Stromal cell of bone marrow (primary cell): ENCODE data around the gene ATP5PO.

Experiments used
- DNase-seq: peaks from one replicate; pipeline ENCODE4 v3.0.0-alpha.2; 2012; ENCODE audit warnings: low read depth

ATP5PO gene, protein sequence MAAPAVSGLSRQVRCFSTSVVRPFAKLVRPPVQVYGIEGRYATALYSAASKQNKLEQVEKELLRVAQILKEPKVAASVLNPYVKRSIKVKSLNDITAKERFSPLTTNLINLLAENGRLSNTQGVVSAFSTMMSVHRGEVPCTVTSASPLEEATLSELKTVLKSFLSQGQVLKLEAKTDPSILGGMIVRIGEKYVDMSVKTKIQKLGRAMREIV

DNA sequence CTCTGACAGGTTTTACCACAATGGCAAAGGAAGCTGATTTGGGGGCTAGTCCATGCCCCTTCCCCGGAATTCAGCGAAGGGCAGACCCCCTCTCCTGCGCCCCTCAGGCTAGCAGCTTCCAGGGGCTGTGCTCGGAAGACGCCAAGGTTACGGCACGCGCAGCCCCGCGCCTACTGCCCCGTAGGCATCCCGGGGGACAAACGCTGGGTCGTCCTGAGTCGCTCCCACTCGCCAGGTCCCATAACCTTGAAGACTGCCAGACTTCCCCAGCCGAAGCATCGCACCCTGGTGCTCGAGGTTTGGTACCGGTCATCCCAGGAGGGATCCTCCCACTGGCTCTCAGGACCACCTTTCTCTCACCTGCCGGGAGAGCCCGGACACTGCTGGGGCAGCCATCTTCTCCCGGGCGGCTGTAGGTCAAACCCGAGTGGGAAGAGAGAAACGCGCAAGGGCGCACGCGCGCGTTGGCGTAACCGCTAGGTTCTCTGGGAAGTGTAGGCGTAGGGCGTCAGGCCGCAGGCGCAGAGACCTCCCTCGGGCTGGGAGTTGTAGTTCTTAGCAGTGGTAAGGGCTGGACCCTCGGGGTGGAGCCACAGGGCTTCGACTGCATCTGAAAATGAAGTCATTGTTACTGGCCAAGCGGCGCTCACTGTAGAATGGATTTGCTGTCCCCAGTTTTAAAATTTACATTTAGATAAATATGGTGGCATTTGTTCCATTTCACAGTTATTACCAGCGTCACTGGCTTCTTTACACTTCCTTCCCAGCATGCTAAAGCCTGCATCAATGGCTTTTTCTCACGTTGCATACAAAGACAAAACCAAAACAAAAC, at the start of gene ATP5PO:
TSS of gene ATP5PO (minus strand) at position 437 of the 832 bp plus-strand sequence. CDS start at position 396, 41 bp downstream.
- peak; percentile 97 for DNase-seq

DNA sequence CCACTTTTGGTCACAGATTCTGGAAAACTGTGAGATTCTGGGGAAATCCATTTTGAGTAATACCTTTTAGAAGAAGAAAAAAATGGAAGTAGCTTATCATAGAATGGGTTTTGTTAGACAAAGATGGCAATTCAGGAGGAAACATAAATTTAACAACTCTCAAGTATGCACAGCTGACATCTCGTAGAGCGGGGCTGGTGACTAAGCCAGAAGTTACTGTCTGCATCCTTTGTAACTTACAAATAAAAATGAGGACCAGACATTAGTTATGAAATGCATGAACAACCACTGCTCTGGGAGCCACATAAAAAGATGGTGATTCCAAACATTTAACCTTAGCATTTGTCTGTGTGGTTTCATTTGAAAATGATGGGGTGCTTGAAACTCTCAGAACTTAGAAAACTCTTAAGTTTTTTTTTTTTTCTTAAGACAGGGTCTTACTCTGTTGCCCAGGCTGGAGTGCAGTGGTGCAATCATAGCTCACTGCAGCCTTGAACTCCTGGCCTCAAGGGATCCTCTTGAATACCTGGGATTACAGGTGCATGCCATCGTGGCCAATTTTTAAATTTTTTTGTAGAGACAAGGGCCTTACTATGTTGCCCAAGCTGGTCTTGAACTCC, 49.2 kb upstream of the ATP5PO start:
- no peak for DNase-seq

DNA sequence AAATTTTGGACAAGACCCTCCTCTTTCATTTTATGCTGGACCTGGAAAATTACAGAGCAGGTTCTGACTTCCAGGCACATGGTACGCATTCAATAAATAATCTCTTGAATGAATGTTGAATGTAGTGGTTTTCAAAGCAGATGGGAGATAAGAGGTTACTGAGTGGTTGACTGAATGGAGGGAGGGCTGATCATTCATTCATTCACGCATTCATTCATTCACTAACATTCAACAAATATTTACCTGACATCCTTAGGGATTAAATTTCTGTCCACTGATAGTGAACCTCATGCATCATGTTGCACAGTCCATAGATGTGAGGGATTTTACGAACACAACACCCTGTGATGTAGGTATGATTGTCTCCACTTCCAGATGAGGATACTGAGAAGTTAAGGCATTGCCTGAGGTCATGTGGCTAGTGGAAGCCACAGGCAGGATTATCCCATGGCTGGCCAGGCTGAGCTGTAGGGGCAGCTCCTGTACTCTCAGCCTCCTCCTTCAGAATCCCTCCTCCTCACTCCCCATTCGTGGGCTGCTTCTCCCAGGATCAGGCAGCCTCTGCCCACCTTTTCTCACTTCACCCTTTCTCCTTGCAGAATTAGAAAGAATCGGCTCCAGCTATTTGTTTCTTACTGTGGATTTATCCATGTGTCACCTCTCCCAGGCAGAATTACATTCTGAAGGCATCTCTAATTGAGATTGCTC, 48.4 kb upstream of the ATP5PO start:
- no peak for DNase-seq

DNA sequence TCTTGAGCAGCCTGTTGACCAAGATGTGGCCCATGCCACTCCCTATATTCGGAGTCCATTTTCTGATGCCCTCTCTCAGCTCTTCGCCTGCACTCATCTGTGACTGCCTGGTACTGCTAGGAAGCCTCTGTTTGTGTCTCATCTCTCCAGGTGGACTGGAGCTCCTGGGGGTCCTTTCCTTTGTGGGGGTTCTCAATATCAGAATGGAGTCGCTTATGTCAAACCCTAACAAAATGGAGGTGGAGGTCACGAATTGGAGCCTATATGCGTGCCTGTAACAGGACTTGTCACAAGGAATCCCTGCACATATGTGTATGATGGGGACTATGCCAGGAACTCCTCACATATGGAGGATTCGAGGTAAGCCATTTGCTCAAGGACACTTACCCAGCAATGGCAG, 46.7 kb upstream of the ATP5PO start:
- no peak for DNase-seq

DNA sequence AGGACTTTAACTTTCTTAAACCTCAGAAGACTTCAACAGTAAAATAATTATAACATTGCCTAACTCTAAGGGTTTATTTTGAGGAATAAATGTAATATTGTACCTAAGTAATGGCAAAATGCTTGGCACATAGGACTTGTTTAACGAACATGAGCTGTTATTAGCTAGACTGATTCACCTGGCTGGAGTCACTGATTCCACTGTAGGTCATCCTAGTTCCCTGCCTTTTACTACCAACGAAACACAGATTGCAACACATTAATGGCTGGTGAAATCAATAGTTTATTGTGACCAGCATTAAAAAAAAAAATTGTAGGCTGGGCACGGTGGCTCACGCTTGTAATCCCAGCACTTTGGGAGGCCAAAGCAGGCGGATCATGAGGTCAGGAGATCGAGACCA, 45.5 kb upstream of the ATP5PO start:
- no peak for DNase-seq

DNA sequence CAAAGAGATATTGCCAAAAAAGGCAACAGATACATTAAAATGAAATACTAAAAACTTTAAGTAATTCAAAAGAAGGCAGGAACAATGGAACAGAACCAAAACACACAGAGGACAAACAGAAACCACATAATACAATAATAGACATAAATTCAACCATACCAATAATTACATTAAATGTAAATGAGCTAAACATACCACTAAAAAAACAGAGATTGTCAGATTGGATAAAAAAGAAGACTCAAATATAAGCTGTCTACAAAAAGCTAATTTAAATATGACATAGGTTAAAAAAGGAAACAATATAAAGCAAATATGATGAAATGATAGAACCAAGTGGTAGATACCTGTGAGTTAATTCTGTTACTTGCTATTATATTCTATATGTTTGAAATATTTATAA, 44.1 kb upstream of the ATP5PO start:
- no peak for DNase-seq

DNA sequence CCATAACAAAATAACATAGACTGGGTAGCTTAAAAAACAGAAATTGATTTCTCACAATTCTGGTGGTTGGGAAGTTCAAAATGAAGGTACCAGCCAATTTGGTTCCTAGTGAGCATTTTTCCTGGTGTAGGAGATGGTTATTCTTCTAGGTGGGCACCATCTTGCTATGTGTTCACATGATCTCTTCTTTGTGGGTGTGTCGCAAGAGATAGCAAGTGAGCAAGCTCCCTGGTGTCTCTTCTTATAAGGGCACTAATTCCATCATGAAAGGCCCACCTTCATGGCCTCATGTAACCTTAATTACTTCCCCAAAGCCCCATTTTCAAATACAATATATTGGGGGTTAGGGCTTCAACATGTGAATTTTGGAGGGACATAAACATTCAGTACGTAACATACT, 38.8 kb upstream of the ATP5PO start:
- no peak for DNase-seq

DNA sequence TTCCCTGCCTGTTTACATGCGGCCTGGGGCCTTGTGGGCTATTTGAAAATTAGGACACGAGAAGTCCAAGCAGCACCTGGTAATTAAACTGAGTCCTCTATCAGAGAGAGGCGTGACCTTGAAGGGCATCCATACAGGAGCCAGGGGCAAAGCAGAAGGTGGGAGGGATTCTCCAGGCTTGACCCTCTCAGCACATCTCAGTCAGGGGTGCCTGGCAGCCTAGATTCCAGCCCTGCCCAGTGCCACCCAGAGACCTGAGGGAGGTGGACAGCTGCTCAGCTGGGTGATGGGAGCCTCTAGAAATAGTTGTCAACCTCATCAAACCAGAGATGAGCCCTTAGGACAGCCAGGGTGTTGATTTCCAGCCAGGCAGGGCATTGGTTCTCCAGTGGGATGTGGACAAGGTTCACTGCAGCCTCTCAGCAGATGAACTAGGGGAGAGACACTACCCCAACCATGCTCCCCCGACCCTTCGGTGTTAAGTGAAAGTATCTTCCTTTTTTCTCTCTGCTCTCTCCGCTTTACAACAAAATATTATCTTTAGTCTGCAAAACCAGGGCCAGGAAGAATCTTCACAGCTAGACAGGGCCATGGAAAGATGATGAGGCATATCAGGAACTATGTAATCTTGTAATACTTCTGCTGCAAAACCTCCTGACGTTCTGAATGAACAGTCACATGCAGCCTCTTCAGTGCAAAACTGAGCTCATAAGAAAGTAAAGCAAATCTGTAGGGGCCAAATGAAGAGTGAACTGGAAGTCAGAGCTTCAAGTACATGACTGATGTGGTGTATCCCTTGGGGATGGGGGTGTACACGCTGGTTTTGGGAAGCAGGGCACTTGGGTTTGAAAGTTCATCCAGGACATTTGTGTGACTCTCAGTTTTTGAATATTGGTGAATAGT, 35.9 kb upstream of the ATP5PO start:
- DNase-seq, result peak; percentile 69

DNA sequence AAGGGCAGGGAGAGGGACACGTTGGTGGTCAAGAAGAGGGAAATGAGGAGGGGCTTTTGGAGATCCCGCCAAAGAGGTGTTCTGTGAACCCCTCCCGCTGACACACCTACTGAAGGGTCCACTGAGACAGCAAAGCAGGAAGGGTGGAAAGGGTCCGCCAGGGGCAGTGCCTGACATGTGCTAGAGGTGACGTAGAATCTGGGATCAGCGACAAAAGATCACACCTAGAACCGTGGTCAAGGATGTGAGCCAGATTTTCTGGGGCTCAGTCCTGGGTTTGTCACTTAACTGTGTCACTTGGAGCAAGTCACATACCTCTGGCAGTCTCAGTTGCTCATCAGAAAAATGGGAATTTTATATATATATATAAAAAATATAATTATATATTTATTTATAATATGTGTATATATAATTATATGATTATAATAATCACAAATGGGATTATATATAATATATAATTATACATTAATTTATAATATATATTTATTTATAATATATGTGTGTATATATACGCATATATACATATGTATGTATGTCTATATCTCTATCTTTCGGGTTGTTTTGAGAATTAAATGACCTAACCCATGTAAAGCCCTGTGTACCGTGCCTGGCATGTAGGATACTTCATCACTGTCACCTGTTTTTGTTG, 35.0 kb upstream of the ATP5PO start:
- no peak for DNase-seq

DNA sequence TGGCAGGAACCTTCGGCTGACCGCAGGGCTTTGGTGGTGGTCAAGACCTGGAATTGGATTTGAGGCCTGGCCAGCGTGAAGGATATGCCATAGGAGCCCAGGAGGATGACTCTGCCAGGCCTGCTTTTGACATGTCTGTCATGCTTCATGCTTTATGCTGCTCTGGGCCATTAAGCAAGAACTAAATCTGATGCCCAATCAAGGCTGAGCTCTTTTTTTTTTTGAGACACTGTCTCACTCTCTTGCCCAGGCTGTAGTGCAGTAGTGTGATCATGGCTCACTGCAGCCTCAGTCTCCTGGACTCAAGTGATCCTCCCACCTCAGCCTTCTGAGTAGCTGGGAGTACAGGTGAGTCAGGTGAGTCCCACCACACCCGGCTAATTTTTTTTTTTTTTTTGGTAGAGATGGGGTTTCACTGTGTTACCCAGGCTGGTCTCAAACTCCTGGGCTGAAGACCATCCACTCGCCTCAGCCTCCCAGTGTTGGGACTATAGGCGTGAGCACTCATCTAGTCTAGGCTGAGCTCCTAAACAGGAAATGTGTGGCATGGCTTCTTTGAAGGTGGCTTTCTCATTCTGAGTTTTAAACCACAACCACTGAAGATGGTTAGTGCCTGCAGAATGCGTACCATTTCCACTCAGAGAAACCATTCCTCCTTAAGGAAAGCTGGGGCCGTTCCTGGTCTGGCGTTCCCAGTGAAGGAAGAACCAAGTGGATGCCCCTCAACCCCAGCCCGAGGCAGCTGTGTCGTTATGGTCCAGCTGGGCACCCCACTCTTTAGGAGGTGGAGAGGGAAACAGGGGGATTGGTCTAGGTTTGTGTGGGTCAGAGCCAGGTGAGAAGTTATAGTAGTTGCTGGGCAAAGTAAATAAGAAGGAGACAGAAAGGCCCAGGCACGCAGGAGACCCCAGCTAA, 34.2 kb upstream of the ATP5PO start:
- DNase-seq, result no peak

DNA sequence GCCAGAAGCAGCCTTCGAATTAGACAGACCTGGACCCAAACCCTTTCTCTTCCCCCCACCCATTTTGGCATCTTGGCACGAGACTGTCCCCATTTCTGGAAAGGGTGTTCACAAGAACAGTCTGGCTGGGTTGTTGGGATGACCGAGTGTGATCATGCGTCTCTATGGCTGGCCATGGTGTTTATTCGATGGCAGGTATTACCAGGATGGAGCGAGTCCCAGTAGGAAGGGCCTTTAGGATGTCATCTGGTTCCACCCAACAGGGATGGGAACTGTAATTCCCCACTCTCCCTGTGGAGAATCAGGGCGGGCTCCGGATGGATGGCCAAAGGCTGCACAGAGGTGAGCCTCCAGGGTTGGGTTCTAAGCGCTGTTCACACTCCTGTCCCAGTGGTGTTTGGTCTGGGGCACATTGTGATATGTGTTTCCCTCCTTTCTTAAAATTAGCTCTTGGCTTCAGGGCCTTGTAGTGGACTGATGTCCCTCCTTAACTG, 33.4 kb upstream of the ATP5PO start:
- no peak for DNase-seq

DNA sequence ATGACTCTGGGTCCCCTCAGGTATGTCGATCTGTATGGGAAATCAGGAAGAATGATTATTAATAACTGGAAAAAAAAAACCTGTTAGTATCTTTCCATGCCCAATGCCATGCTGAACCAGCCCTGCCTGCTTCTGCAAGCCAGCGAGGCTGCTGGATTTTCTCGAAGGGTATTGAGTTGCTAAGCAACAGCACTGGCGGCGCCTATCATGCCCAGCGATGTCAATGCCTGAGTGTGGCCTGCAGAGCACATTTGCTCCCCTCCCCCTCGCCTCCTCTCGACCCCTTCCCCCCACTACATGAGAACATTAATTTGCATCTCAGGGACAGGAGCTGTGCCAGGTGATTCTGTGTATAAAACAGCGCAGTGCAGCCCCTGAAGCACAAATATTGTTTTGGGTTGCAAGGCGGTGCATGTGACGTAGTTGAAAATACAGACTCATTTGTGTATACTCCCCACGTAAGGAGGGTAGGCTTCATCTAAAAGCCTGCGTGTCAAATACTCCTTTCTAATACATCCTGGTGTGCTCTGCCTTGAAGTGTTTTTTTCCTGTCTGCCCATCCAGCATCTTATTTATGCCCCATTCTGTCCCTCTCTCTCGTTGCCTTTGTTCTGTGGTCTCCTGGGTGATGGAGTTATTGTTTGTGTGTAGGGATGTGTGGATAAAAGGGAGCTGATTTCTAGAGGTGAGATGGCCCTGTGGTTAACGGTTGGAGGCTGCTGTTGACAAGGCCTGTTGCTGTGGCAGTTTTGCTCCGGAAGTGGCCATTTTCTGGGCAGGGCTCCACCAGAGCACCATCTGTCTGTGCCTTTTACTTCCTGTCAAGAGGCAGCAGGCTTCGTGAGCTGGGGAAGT, 32.7 kb upstream of the ATP5PO start:
- no peak for DNase-seq

DNA sequence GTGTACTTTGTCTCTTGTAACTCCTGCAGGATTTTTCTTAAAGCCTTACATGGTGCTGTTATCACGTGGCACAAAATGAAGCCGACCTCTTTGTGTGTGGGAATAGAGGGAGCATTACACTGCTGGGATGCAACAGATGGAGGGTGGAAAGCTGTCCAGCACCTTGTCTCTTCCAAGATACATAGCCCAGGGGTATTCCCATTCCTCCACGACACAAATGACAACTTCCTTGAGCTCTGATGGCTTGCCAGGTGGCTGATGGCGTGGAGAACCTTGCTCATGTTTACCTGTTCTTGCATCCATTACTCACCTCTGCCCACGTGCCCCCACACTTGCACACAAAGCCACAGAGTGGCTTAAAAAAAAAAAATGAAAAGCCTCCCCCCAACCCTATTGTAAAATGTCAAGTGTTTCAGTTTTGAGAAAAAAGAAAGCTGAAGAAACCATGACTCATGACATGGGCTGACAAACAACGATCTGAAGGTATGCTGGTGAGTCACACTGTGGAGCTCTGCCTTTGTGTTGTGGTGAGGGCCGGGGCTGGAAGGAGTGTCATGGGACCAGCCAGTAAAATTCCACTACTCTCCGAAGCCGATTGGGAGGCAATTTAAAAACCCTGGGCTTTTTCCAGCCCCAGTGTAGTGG, 32.0 kb upstream of the ATP5PO start:
- DNase-seq, result peak; percentile 95

DNA sequence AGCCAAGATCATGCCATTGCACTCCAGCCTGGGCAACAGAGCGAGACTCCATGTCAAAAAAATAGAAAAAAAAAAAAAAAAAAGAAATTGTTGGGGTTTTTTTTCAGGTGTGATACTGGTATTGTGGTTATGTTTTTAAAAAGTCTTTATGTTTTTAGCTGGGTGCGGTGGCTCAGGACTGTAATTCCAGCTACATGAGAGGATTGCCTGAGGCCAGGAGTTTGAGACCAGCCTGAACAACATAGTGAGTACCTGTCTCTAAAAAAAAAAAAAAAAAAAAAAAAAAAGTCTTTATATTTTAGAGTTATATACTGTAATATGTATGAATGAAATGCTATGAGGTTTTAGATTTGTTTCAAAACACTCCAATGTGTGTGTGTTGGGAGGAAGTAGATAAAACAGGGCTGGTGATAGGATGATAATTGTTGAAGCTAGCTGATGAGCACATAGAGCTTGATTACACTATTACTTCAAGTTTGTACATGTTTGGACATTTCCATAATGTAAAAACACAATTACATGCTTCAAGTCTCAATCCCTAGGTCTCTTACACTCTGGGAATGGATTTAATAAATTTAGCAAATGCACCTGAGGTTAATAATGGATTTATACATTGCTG, 30.2 kb upstream of the ATP5PO start:
- no peak for DNase-seq

DNA sequence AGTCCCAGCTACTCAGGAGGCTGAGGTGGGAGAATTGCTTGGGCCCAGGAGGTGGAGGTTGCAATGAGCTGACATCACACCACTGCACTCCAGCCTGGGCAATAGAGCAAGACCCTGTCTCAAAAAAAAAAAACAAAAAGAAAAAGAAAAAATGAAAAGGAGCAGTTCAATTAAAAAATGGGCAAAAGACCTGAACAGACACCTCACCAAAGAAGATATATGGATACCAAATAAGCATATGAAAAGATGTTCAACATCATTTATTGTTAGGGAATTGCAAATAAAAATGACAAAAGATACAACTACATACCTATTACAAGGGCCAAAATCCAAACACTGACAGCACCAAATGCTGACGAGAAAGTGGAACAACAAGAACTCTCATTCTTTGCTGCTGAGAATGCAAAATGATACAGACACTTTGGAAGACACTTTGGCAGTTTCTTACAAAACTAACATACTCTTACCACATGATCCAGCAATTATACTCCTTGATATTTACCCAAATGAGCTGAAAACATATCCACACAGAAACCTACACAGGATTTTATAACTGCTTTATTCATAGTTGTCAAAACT, 28.7 kb upstream of the ATP5PO start:
- no peak for DNase-seq

DNA sequence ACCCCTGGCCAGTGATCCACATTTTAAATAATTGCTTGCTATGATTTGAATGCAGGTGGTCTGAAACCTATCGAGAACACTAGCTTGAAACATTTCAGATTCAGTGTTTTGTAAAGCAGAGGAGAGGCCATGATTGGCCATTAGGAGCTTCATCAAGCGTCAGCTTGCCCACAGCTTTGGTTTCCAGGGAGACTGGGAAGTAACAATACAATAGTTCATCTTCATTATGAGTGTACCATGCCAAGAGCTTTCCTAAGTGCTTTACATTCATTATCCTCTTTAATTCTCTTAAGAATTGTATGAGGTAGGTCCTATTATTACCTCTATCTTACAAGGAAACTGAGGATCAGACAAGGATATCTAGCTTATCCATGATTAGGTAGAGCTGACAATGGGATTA, 27.7 kb upstream of the ATP5PO start:
- DNase-seq, result no peak

DNA sequence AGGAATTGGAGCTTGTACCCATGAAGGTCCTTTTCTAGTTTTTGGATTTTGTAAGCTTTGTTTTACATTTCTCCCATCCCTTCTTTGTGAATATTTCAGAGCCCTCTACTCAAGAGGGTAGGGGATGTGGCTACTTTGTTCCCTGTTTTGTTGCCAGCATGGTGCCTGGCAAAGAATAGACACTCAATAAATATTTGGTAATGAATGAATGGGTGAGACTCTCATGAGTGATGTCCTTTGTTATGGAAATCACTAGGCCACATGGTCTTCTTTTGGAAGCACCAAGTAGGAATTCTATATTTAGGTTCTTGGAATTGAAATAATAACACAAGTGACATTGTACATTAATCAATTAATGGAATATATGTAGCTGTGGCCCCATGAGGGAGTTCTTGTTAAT, 26.8 kb upstream of the ATP5PO start:
- DNase-seq, result no peak

DNA sequence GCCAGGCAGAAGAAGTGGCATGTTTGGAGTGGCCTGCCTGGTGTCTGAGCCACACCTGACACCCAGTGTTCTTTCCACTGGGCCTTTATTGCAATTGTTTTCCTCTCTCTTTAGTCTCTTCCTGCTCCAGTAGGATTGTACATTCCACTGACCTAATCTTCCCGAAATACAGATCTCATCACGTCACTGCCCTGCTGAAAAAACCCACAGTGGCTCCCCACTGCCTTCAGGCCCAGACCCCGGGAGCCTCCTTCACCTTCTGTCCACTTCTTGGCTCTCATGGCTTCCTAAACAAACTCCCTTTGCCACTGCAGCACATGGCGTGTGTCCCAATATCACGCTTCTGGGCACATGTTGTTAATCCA, 25.3 kb upstream of the ATP5PO start:
- no peak for DNase-seq
